Suprapubic skin (tissue), 4 donors: ENCODE results near the gene RPS6KA2. TPM values are rescaled to one million over a fixed set of nuclear protein-coding genes. Genes with fewer than 3 reads are reported as not detected.

Experiments
- DNase-seq, 2 donors: peaks; one replicate each; pipeline ENCODE4 v3.0.0-alpha.2; 2019; ENCODE audit warnings: low spot score in 2 of 2
- H3K27ac ChIP-seq: fragments of 200-600 bp; sonication (generic); one replicate; pipeline ENCODE4 v1.5.1; 2019
- H3K27me3 ChIP-seq: fragments of 200-600 bp; sonication (generic); one replicate; pipeline ENCODE4 v1.5.1; 2019
- H3K36me3 ChIP-seq: fragments of 200-600 bp; sonication (generic); one replicate; pipeline ENCODE4 v1.5.1; 2019
- H3K4me1 ChIP-seq: fragments of 200-600 bp; sonication (generic); one replicate; pipeline ENCODE4 v1.5.1; 2019
- H3K4me3 ChIP-seq: fragments of 200-600 bp; sonication (generic); one replicate; pipeline ENCODE4 v1.5.1; 2019; ENCODE audit warnings: mild to moderate bottlenecking
- H3K9me3 ChIP-seq: fragments of 200-600 bp; sonication (generic); one replicate; pipeline ENCODE4 v1.5.1; 2019
- CTCF ChIP-seq, 2 donors: fragments of 200-600 bp in 1 of 2; fragments of 450-650 bp in 1 of 2; sonication (generic) in 1 of 2; IDR thresholded peaks; one replicate each; pipeline ENCODE4 v1.5.1; 2016 to 2019; ENCODE audit warnings: antibody characterized with exemption in 2 of 2, mild to moderate bottlenecking in 1 of 2, moderate library complexity in 1 of 2
- EP300 ChIP-seq: sonication (generic); formaldehyde crosslinking; IDR thresholded peaks from one replicate; pipeline ENCODE4 v1.6.1; 2017; ENCODE audit warnings: antibody characterized with exemption
- POLR2A ChIP-seq, 2 donors: fragments of 450-650 bp; IDR thresholded peaks; one replicate each; pipeline ENCODE4 v1.6.1; 2017; ENCODE audit warnings: antibody characterized with exemption in 2 of 2, mild to moderate bottlenecking in 2 of 2, moderate library complexity in 2 of 2
- POLR2AphosphoS5 ChIP-seq, 3 donors: sonication (generic); formaldehyde crosslinking; IDR thresholded peaks; one replicate each; pipeline ENCODE4 v1.6.1; 2017; ENCODE audit warnings: antibody characterized with exemption in 3 of 3
- WGBS: methylation state at CpG from one replicate; pipeline ENCODE4 v1.1.5; 2018; 5-methylcytosine and 5-hydroxymethylcytosine counted together
- total RNA-seq, 4 donors: library from RNA; depleted of rRNA; stranded (reverse); fragments of >200 nt; gene quantifications; one replicate each; pipeline ENCODE4 v1.1.0, GENCODE V29; 2016

The RPS6KA2 gene
- total RNA-seq, 4 donors from 2014 or later: 24.2 to 38.5 (median 32.3) TPM

DNA sequence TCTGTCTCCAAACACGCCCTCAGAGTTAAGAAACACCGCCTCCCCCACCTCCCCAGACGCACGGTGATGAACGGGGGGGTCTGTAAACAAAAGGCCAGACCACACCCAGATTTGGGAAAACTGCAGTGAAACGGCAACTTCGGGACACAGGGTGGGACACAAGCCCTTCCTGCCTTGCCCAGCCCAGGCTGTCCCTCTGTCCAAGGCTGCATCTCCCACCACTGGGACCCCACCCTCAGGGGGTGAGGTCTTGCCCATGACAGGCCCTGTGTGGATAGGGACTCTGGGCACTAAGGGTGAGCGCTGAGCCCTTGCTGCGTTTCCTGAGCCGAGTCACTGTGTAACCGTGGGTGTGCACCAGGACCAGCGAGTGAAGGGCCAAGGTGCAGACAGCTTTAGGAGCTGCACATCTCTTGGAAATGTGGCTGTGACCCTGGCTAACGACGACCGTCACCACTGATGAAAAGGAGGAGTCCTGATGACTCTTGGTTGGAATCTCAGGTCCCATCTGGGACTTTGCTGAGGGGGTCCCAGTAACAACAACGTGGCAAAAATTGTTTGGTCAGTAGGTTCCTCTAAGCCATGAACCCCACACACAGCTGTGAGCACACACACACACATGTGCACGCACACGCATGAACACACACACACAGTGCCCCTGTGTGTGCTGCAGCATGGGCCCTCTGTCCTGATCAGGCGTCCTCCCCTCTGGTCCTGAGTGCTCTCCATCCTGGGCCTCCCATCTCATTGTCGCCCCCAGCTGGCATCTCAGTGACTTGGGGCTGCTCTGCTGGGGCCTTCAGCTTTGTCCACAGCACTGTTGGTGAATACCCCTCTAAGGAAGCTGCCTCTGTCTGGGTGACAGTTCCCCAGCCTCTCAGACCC, 141.2 kb downstream of the RPS6KA2 start:
- 90% methylated on average over 19 of the region's 20 CpGs for WGBS
- no peaks in the 10 kb centered on the region for H3K9me3 ChIP-seq

DNA sequence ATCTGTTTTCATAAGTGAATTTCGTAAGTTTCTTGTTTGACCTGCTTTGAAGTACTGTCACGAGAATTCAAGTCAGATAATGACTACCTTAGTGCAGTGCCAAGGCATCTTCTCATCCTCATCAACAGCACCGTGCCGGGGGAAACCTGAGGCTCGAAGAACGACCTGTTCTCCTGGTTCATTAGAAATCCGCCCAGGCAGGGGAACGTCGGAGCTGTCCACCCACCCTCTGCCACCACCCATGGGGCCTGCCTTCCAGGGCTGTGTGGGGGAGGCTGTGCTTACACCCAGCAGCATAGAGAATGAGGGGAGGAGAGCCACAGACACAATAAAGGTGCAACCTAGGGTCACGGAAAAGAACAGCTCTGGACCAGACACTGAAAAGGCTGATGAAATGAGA, 142.2 kb downstream of the RPS6KA2 start:
- TF ChIP-seq EP300 (no peak), POLR2AphosphoS5 (IDR thresholded peaks at IDR 0.05) (no peak), CTCF (IDR thresholded peaks at IDR 0.05) (no peak), POLR2A (IDR thresholded peaks at IDR 0.05) (no peak)
- H3K27ac ChIP-seq: no peak overlapping the region
- DNase-seq: no peak
- no peaks in the 10 kb centered on the region for H3K4me1 ChIP-seq
- H3K36me3 ChIP-seq: peaks cover 32% of the 10 kb centered on the region
- no peaks in the 10 kb centered on the region for H3K27me3 ChIP-seq
- WGBS: 71% methylated on average over 10 of the region's 10 CpGs
- no peak overlapping the region for H3K4me3 ChIP-seq
- no peaks in the 10 kb centered on the region for H3K9me3 ChIP-seq

More for the DNA sequence above, 141.2 kb downstream of the RPS6KA2 start:
- no peak for DNase-seq
- TF ChIP-seq CTCF (IDR thresholded peaks at IDR 0.05): no peak
- no peak for TF ChIP-seq POLR2A (IDR thresholded peaks at IDR 0.05)
- no peak for TF ChIP-seq POLR2AphosphoS5 (IDR thresholded peaks at IDR 0.05)
- TF ChIP-seq EP300: no peak
- Histone ChIP-seq H3K27me3 (no peaks in the 10 kb centered on the region), H3K36me3 (peaks cover 32% of the 10 kb centered on the region), H3K27ac (no peak overlapping the region), H3K4me1 (no peaks in the 10 kb centered on the region), H3K4me3 (no peak overlapping the region)

GRCh38 chr6:166483573-166484250, 143.3 kb downstream of the RPS6KA2 start:
- TF ChIP-seq CTCF (IDR thresholded peaks at IDR 0.05) (no peak), EP300 (no peak), POLR2AphosphoS5 (IDR thresholded peaks at IDR 0.05) (no peak), POLR2A (IDR thresholded peaks at IDR 0.05) (no peak)

DNA sequence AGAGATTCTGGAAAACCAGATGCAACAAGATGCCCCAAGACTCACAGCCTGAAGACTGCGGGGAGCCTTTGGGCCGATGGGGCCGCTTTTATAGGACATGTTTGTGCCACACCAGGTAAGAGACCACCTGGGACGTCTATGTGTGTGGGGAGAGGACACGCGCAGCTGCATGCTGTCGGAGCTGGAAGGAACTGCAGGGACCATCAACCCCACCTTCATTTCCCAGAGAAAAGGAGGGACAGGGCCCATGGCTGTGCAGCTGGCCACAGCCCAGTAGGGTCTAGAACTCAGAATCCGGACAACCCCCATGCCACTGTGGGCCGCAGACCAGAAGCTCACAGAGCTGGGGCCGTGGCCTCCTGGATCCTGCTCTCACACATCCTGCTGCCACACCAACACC, 144.0 kb downstream of the RPS6KA2 start:
- Histone ChIP-seq H3K36me3 (peaks cover 42% of the 10 kb centered on the region), H3K9me3 (no peaks in the 10 kb centered on the region), H3K4me1 (no peaks in the 10 kb centered on the region), H3K27ac (no peak overlapping the region), H3K4me3 (no peak overlapping the region), H3K27me3 (no peaks in the 10 kb centered on the region)
- no peak for TF ChIP-seq POLR2A (IDR thresholded peaks at IDR 0.05)
- no peak for TF ChIP-seq POLR2AphosphoS5 (IDR thresholded peaks at IDR 0.05)
- no peak for TF ChIP-seq EP300
- no peak for TF ChIP-seq CTCF (IDR thresholded peaks at IDR 0.05)
- WGBS: 97% methylated on average over 10 of the region's 10 CpGs
- no peak for DNase-seq

More at GRCh38 chr6:166483573-166484250, 143.3 kb downstream of the RPS6KA2 start:
- Histone ChIP-seq H3K9me3 (no peaks in the 10 kb centered on the region), H3K4me3 (no peak overlapping the region), H3K27me3 (no peaks in the 10 kb centered on the region), H3K36me3 (peaks cover 37% of the 10 kb centered on the region), H3K27ac (no peak overlapping the region), H3K4me1 (no peaks in the 10 kb centered on the region)
- DNase-seq: no peak
- WGBS: 94% methylated on average over 15 of the region's 15 CpGs
